ENCODE results near the gene ALDH3A2. TPM values are rescaled to one million over a fixed set of nuclear protein-coding genes. Genes with fewer than 3 reads are reported as not detected.

The ALDH3A2 gene
- total RNA-seq, 1 experiment from 2014 or later, result 44.4 TPM

GRCh38 chr17:19610879-19611278 is 37.7 kb upstream of the ALDH3A2 start:
- CTCF ChIA-PET, result no interaction called here
- no peak overlapping the region for H3K27ac ChIP-seq (ENCODE audit: low read length)
- ATAC-seq, result no peak
- no peak for DNase-seq (ENCODE audit: low read depth, low spot score)
- no TSS peak for BruUV-seq (replicated peaks)
- no peaks in the 10 kb centered on the region for H3K9me3 ChIP-seq (ENCODE audit: control insufficient read depth, insufficient read depth, low read depth, low read length)
- POLR2A ChIA-PET, result no interaction called here
- no peaks in the 10 kb centered on the region for H3K27me3 ChIP-seq (ENCODE audit: control insufficient read depth, insufficient read depth, low read length)
- in situ Hi-C loops (cut with HindIII; ENCODE audit: low pct_unique_long_range_greater_than_20kb, low sequenced_read_pairs) (no loop called here), intact Hi-C loops (cut with micrococcal nuclease; ENCODE audit: unreplicated experiment) (no loop called here)
- no peak overlapping the region for H3K4me3 ChIP-seq (ENCODE audit: low read depth in 2 of 2, low read length in 2 of 2)
- no peaks in the 10 kb centered on the region for H3K36me3 ChIP-seq (ENCODE audit: control insufficient read depth, insufficient read depth, low read length)
- H3K4me1 ChIP-seq (ENCODE audit: control insufficient read depth, insufficient read depth, low read length), result no peaks in the 10 kb centered on the region
- TF ChIP-seq CTCF (IDR thresholded peaks at IDR 0.05), result no peak
- no peak for TF ChIP-seq POLR2AphosphoS5 (IDR thresholded peaks at IDR 0.05; ENCODE audit: low read depth, low read length)
- TF ChIP-seq SIN3A (IDR thresholded peaks at IDR 0.05; ENCODE audit: borderline replicate concordance, insufficient read depth, low read depth, low read length), result no peak
- no peak for TF ChIP-seq TCF7L2 (IDR thresholded peaks at IDR 0.05; ENCODE audit: low read depth, low read length)
- TF ChIP-seq, protein P1, sequence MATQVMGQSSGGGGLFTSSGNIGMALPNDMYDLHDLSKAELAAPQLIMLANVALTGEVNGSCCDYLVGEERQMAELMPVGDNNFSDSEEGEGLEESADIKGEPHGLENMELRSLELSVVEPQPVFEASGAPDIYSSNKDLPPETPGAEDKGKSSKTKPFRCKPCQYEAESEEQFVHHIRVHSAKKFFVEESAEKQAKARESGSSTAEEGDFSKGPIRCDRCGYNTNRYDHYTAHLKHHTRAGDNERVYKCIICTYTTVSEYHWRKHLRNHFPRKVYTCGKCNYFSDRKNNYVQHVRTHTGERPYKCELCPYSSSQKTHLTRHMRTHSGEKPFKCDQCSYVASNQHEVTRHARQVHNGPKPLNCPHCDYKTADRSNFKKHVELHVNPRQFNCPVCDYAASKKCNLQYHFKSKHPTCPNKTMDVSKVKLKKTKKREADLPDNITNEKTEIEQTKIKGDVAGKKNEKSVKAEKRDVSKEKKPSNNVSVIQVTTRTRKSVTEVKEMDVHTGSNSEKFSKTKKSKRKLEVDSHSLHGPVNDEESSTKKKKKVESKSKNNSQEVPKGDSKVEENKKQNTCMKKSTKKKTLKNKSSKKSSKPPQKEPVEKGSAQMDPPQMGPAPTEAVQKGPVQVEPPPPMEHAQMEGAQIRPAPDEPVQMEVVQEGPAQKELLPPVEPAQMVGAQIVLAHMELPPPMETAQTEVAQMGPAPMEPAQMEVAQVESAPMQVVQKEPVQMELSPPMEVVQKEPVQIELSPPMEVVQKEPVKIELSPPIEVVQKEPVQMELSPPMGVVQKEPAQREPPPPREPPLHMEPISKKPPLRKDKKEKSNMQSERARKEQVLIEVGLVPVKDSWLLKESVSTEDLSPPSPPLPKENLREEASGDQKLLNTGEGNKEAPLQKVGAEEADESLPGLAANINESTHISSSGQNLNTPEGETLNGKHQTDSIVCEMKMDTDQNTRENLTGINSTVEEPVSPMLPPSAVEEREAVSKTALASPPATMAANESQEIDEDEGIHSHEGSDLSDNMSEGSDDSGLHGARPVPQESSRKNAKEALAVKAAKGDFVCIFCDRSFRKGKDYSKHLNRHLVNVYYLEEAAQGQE (IDR thresholded peaks at IDR 0.05; ENCODE audit: insufficient read depth in 1 of 2, low read depth in 2 of 2, low read length in 1 of 2), result no peak

- ATAC-seq, result no peak
- ChIA-PET POLR2A (no interaction called here), CTCF (no interaction called here)
- no peak overlapping the region for H3K27ac ChIP-seq (ENCODE audit: low read length)
- in situ Hi-C loops (cut with HindIII; ENCODE audit: low pct_unique_long_range_greater_than_20kb, low sequenced_read_pairs), result no loop called here
- TF ChIP-seq TCF7L2 (IDR thresholded peaks at IDR 0.05; ENCODE audit: low read depth, low read length) (no peak), CTCF (IDR thresholded peaks at IDR 0.05) (no peak), SIN3A (IDR thresholded peaks at IDR 0.05; ENCODE audit: borderline replicate concordance, insufficient read depth, low read depth, low read length) (no peak), POLR2AphosphoS5 (IDR thresholded peaks at IDR 0.05; ENCODE audit: low read depth, low read length) (no peak)
- TF ChIP-seq, protein P1 (IDR thresholded peaks at IDR 0.05; ENCODE audit: insufficient read depth in 1 of 2, low read depth in 2 of 2, low read length in 1 of 2), result no peak
- intact Hi-C loops (cut with micrococcal nuclease; ENCODE audit: unreplicated experiment), result no loop called here
- no peaks in the 10 kb centered on the region for H3K36me3 ChIP-seq (ENCODE audit: control insufficient read depth, insufficient read depth, low read length)
- H3K4me1 ChIP-seq (ENCODE audit: control insufficient read depth, insufficient read depth, low read length), result no peaks in the 10 kb centered on the region
- no peaks in the 10 kb centered on the region for H3K27me3 ChIP-seq (ENCODE audit: control insufficient read depth, insufficient read depth, low read length)
- peaks cover 10% of the 10 kb centered on the region; the same call in 1 of the 2 replicates for H3K9me3 ChIP-seq (ENCODE audit: control insufficient read depth, insufficient read depth, low read depth, low read length)
- no peak for DNase-seq (ENCODE audit: low read depth, low spot score)
- no peak overlapping the region for H3K4me3 ChIP-seq (ENCODE audit: low read depth in 2 of 2, low read length in 2 of 2)
- BruUV-seq (replicated peaks), result no TSS peak
Observed at GRCh38 chr17:19613979-19614378, 34.6 kb upstream of the ALDH3A2 start.
